T follicular helper cell (primary cell): ENCODE data around the gene CCDC188.

Experiments used
- DNase-seq: peaks from one replicate; pipeline ENCODE4 v3.0.0-alpha.2; 2020; ENCODE audit warnings: low read depth

Gene CCDC188

DNA sequence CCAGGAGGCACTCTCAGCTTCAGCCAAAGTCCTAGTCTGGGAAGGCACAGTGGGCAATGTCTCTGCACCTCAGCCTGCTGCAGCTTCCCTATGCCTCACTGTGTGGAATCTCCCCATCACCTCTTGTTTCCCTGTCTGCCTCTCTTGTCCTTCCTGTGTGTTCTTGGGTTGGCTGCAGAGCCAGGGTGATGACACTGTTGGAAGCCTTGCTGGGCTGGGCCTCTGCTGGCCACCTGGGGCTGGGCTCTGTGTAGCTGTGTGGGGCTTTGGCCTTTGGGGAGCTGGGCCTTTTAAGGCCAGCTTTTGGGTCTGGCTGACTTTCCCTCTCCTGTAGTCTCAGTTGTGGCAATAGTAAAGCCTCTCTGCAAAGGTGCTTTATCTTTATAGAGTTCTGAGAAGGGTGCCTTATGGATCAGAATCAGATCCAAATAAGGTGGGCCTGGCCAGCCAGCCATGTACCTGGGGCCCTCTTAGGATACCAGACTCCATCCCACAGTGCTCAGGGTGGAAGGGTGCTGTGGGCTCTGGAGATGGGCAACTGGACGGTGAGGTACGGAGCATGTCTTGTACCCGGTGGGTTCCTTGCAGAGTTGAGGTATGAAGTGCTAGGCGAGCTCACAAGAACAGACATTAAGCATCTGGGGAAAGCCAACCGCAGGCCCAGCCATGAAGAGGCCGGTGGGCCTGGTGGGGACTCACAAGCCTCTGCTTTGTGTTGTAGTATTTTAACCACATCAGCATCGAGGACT is 45.2 kb downstream of the CCDC188 start:
- no peak for DNase-seq

DNA sequence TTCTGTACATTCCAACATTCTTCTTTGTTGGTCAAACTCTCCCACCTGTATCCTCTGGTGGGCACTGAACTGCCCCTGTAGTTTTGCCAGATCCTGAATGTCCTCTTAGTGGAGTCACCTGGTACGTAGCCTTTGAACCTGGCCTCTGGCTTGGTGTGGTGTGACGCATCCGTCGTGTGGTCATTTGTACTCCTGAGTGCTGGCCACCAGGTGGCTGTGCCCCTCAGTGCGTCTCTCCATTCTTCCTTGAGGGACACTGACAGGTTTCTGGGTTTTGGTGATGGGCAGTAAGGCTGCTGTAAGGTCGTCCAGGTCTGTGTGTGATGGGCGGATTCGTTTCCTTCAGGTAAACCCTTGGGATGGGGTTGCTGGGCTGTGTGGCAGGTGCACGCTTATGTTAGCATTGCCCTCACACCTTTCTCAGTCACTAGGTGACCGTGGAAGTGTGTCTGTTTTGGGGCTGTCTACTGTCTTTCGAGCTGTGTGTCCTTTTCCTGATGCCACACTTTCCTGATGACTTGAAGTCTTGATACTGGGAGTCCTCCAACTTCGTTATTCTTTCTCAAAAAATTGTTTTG is 48.6 kb downstream of the CCDC188 start:
- DNase-seq: no peak

DNA sequence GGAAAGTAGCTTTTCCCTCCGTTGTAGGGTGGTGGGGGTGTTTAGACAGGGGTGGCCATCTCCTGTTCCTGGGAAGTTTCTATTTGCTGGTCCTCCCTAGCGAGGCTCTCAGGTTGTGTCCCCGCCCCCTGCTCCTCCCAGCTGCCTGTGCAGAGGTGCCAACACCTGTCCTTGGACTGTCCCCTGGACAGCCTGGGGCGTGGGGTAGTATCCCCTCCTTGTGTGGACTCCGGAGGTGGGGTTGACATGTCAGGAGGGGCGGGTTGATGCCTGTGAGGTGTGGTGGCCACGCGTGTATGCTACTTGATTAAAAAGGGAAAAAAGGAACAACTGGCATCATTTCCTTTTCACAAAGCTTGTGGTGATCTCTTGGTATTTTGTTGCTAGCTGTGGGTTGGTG is 49.2 kb downstream of the CCDC188 start:
- no peak for DNase-seq

DNA sequence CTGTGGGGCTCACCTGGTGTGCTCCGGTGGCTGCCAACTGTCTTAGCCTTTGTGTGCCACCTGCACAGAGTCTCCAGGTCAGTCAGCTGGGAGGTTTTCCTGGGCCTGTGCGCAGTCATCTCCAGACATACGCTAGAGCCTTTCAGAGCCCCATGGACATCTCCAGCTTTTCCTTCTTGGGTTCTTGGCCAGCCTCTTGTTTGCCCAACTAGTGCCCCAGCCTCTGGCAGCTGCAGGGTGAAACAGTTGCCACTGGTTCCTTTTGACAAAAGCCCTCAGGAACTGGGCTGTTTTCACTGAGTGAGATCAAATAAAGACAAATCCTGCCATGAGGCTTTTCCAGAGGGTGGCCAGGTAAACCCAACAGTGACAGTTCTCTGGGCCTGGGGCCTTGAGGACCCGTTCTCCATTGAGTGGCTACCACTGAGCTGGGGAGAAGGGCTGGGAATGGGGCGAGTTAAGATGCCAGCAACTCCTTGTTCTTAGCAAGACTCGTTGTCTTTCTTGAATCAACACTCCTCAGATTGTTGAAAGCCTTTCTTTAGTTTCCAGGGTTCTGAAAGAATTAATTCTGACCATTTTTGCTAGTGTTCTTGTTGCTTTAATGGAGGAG is 51.6 kb downstream of the CCDC188 start:
- no peak for DNase-seq
